ENCODE measurements around the gene AQP10. TPM values are rescaled to one million over a fixed set of nuclear protein-coding genes. Genes with fewer than 3 reads are reported as not detected.
"Not testable (repeated sequence)": the region's sequence is repeated elsewhere in the genome, so short reads cannot be mapped to it uniquely, and the experiment has no call there.

The AQP10 gene
- total and polyA plus RNA-seq, 2 experiments from 2014 or later: 4.8 to 20.6 TPM

DNA sequence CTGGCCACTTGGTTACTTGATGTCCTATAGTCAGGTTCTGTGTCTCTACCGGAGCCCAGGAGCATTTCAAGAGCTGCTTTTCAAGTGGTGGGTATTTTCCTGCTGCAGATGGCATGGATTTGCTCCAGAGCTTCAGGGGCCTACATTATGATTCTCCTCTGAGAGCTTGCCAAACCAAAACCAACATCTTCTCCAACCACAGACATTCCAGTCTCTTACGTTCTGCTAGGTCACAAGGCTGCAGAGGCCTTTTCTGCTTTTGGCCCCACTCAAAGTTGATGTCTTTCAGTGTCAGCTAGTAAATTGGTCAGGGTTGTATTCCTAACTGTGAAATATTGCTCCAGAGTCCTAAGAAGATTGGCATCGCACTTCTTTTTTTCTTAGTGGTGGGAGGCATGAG lies 14.7 kb upstream of the AQP10 start:
- peak in 1 of 2 donors; percentile 58 for DNase-seq (ENCODE audit: low read depth in 1 of 2, low spot score in 1 of 2)
- Histone ChIP-seq H3K27me3 (no peaks in the 10 kb centered on the region), H3K4me3 (no peak overlapping the region), H3K9me3 (ENCODE audit: low read depth) (no peaks in the 10 kb centered on the region), H3K27ac (no peak overlapping the region), H3K36me3 (no peaks in the 10 kb centered on the region), H3K4me1 (ENCODE audit: low read depth) (no peaks in the 10 kb centered on the region)
- TF ChIP-seq CTCF (IDR thresholded peaks at IDR 0.05; ENCODE audit: low read depth, low read length): no peak

- not testable (repeated sequence) for H3K9me3 ChIP-seq (ENCODE audit: low read depth); H3K4me1 ChIP-seq (ENCODE audit: low read depth); DNase-seq (ENCODE audit: low read depth in 1 of 2, low spot score in 1 of 2); H3K4me3 ChIP-seq; H3K27me3 ChIP-seq; H3K36me3 ChIP-seq; H3K27ac ChIP-seq
Observed at GRCh38 chr1:154307670-154308270, 13.1 kb upstream of the AQP10 start.

GRCh38 chr1:154309136-154309535 lies 11.8 kb upstream of the AQP10 start:
- not testable (repeated sequence) for H3K4me1 ChIP-seq (ENCODE audit: low read depth); H3K9me3 ChIP-seq (ENCODE audit: low read depth); DNase-seq (ENCODE audit: low read depth in 1 of 2, low spot score in 1 of 2); H3K4me3 ChIP-seq; H3K27ac ChIP-seq; H3K27me3 ChIP-seq; H3K36me3 ChIP-seq

GRCh38 chr1:154312229-154313065 lies 8.4 kb upstream of the AQP10 start:
- not testable (repeated sequence) for H3K9me3 ChIP-seq (ENCODE audit: low read depth); H3K27me3 ChIP-seq; H3K36me3 ChIP-seq; H3K4me1 ChIP-seq (ENCODE audit: low read depth); DNase-seq (ENCODE audit: low read depth in 1 of 2, low spot score in 1 of 2); H3K27ac ChIP-seq; H3K4me3 ChIP-seq

- DNase-seq (ENCODE audit: low read depth in 1 of 2, low spot score in 1 of 2): no peak
- no peaks in the 10 kb centered on the region for H3K27me3 ChIP-seq
- no peak overlapping the region for H3K4me3 ChIP-seq
- H3K36me3 ChIP-seq: no peaks in the 10 kb centered on the region
- no peaks in the 10 kb centered on the region for H3K9me3 ChIP-seq (ENCODE audit: low read depth)
- H3K27ac ChIP-seq: no peak overlapping the region
- H3K4me1 ChIP-seq (ENCODE audit: low read depth): no peaks in the 10 kb centered on the region
- TF ChIP-seq CTCF (IDR thresholded peaks at IDR 0.05; ENCODE audit: low read depth, low read length): no peak
Observed at GRCh38 chr1:154313066-154313356, 7.9 kb upstream of the AQP10 start.

- H3K27me3 ChIP-seq; H3K4me1 ChIP-seq (ENCODE audit: low read depth); DNase-seq (ENCODE audit: low read depth in 1 of 2, low spot score in 1 of 2); H3K9me3 ChIP-seq (ENCODE audit: low read depth); H3K4me3 ChIP-seq; H3K36me3 ChIP-seq; H3K27ac ChIP-seq: not testable (repeated sequence)
Observed at GRCh38 chr1:154314226-154314625, 6.7 kb upstream of the AQP10 start.

- no peaks in the 10 kb centered on the region for H3K36me3 ChIP-seq
- H3K27me3 ChIP-seq: no peaks in the 10 kb centered on the region
- H3K9me3 ChIP-seq (ENCODE audit: low read depth): no peaks in the 10 kb centered on the region
- no peak for DNase-seq (ENCODE audit: low read depth in 1 of 2, low spot score in 1 of 2)
- no peak for TF ChIP-seq CTCF (IDR thresholded peaks at IDR 0.05; ENCODE audit: low read depth, low read length)
- no peak overlapping the region for H3K27ac ChIP-seq
- H3K4me1 ChIP-seq (ENCODE audit: low read depth): peaks cover 11% of the 10 kb centered on the region
- no peak overlapping the region for H3K4me3 ChIP-seq
Observed at GRCh38 chr1:154316704-154317103, 4.2 kb upstream of the AQP10 start.

Data from cardiac muscle cell (in vitro differentiated cells and primary cell).